OCI-LY3 (cell line): ENCODE measurements around the gene GIPC1.

Experiments used
- H2AFZ ChIP-seq: fragments of 200-600, 300-600 bp; shearing (Covaris generic); 2 replicates; pipeline ENCODE4 v1.6.0; 2014; ENCODE audit warnings: antibody characterized with exemption, low read depth, low read length
- H3K27ac ChIP-seq: fragments of 200-600, 300-600 bp; sonication (generic); 2 replicates; pipeline ENCODE4 v1.5.1; 2014; ENCODE audit warnings: mild to moderate bottlenecking, low read length, moderate library complexity, mixed read lengths
- H3K27me3 ChIP-seq: fragments of 200-600, 300-600 bp; sonication (generic); 2 replicates; pipeline ENCODE4 v1.6.1; 2014; ENCODE audit warnings: low read depth, low read length, mixed read lengths
- H3K36me3 ChIP-seq: fragments of 200-600, 300-600 bp; sonication (generic); replicated peaks from 2 replicates; pipeline ENCODE3; 2014; ENCODE audit warnings: low read depth, low read length, mixed read lengths
- H3K4me1 ChIP-seq: fragments of 300-600, 200-600 bp; sonication (generic); 2 replicates; pipeline ENCODE4 v1.6.1; 2014; ENCODE audit warnings: low read length, mixed read lengths
- H3K4me2 ChIP-seq: fragments of 200-600, 300-600 bp; sonication (generic); 2 replicates; pipeline ENCODE4 v1.6.1; 2014; ENCODE audit warnings: low read length, mixed read lengths
- H3K4me3 ChIP-seq: fragments of 300-600, 200-600 bp; sonication (generic); 2 replicates; pipeline ENCODE4 v1.5.1; 2014; ENCODE audit warnings: antibody characterized with exemption, mild to moderate bottlenecking, low read length, moderate library complexity
- H3K79me2 ChIP-seq: fragments of 300-600, 200-600 bp; shearing (Covaris generic); 2 replicates; pipeline ENCODE4 v1.6.1; 2014; ENCODE audit warnings: mild to moderate bottlenecking, low read length, mixed read lengths
- H3K9ac ChIP-seq: fragments of 300-600, 200-600 bp; shearing (Covaris generic); 2 replicates; pipeline ENCODE4 v1.6.0; 2014; ENCODE audit warnings: mild to moderate bottlenecking, low read length, moderate library complexity
- H3K9me3 ChIP-seq: fragments of 200-600, 300-600 bp; shearing (Covaris generic); 2 replicates; pipeline ENCODE4 v1.6.1; 2014; ENCODE audit warnings: low read length, mixed read lengths; ENCODE audit not compliant: insufficient read depth
- H4K20me1 ChIP-seq: fragments of 200-600, 300-600 bp; sonication (generic); 2 replicates; pipeline ENCODE4 v1.6.1; 2016; ENCODE audit warnings: low read length, mixed read lengths; ENCODE audit not compliant: insufficient read depth
- CTCF ChIP-seq: fragments of 200-600, 300-600 bp; sonication (generic); IDR thresholded peaks from 2 replicates; pipeline ENCODE4 v1.5.1; 2014; ENCODE audit warnings: antibody characterized with exemption, low read length, low read depth
- EZH2phosphoT487 ChIP-seq: fragments of 200-600 bp; shearing (Covaris generic); IDR thresholded peaks from 2 replicates; pipeline ENCODE4 v1.6.1; 2018; ENCODE audit warnings: antibody characterized with exemption, mixed run types, low read depth

Gene GIPC1

DNA sequence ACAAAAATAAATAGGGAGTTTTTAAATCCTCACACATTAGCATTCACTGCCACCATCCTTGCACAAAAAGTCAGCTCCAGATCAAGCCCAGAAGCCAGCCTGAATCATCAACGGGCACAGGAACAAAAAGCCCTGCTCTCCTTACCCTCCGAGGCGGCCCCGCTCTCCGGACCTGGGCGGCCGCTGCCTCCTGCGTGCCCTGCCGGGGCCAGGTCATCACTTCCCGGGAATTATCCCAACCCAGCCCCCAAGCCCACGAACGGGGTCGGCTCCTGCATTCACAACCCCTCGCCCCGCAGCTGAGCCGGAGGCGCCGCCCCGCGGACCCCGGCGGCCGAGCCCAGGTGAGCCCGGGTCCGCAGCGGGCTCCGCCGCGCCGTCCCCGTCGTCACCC is 21.5 kb upstream of the GIPC1 start:
- TF ChIP-seq EZH2phosphoT487 = no peak
- TF ChIP-seq CTCF = no peak
- Histone ChIP-seq H3K4me1 (peaks cover 15% of the 10 kb centered on the region), H2AFZ (no peak overlapping the region), H3K27me3 (no peaks in the 10 kb centered on the region), H3K79me2 (peaks cover 31% of the 10 kb centered on the region), H3K9me3 (no peaks in the 10 kb centered on the region), H3K4me2 (peak overlapping the region; percentile 88), H3K36me3 (peaks cover 31% of the 10 kb centered on the region), H3K4me3 (peak overlapping the region; percentile 81), H3K27ac (peak overlapping the region; percentile 83), H4K20me1 (peaks cover 24% of the 10 kb centered on the region), H3K9ac (peak overlapping the region; percentile 89)

DNA sequence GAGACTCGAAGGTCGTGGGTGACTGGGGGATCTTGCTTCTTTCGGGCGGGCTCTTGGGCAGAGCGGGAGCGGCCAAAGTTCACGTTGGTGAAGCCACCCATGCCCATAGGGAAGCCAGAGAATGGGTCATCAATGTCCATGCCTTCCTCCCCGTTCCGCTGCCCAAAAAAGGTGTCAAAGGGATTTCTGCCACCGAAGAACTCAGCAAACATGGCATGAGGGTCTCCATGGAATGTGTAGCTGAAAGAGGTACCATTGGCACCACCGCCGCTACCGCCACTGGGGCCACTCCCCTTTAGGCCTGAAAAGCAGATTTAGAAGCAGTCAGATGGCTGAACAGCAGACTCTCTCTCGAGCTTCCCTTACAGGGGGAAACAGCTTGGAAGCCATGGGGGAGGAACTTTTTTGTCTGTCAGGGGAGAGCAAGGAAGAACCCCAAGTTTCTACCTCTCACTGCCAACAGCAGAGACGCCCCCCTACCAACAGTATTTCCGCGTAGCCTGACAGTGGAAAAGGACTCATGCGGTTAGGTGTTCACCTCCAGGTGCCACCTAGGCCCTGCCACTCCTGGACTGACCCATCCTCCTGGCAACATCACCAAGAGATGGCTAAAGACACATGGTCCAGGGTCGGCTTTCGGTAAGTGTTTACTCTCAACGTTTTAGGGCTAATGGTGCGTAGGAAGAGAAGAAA is 21.0 kb upstream of the GIPC1 start:
- Histone ChIP-seq H3K9me3 (no peaks in the 10 kb centered on the region), H3K79me2 (peaks cover 31% of the 10 kb centered on the region), H3K4me2 (peak overlapping the region; percentile 88), H3K27me3 (no peaks in the 10 kb centered on the region), H4K20me1 (peaks cover 24% of the 10 kb centered on the region), H3K4me1 (peaks cover 15% of the 10 kb centered on the region), H2AFZ (no peak overlapping the region), H3K27ac (no peak overlapping the region; the same call in 1 of the 2 replicates), H3K36me3 (peaks cover 31% of the 10 kb centered on the region), H3K4me3 (peak overlapping the region; percentile 81), H3K9ac (peak overlapping the region; percentile 89)
- TF ChIP-seq CTCF (no peak), EZH2phosphoT487 (no peak)

GRCh38 chr19:14516048-14516534 is 20.2 kb upstream of the GIPC1 start:
- Histone ChIP-seq H4K20me1 (peaks cover 24% of the 10 kb centered on the region), H3K79me2 (peaks cover 31% of the 10 kb centered on the region), H3K9me3 (no peaks in the 10 kb centered on the region), H3K9ac (no peak overlapping the region), H3K4me3 (peak overlapping the region; percentile 81; the same call in 1 of the 2 replicates), H2AFZ (no peak overlapping the region), H3K36me3 (peaks cover 31% of the 10 kb centered on the region), H3K27ac (no peak overlapping the region), H3K27me3 (no peaks in the 10 kb centered on the region), H3K4me2 (peak overlapping the region; percentile 88; the same call in 1 of the 2 replicates), H3K4me1 (peaks cover 15% of the 10 kb centered on the region)
- TF ChIP-seq EZH2phosphoT487 (no peak), CTCF (no peak)

- Histone ChIP-seq H3K79me2 (peaks cover 31% of the 10 kb centered on the region), H3K4me3 (no peak overlapping the region), H3K4me1 (peaks cover 15% of the 10 kb centered on the region), H3K9ac (no peak overlapping the region), H2AFZ (no peak overlapping the region), H3K36me3 (peaks cover 31% of the 10 kb centered on the region), H3K27ac (no peak overlapping the region), H3K27me3 (no peaks in the 10 kb centered on the region), H3K4me2 (no peak overlapping the region), H3K9me3 (no peaks in the 10 kb centered on the region), H4K20me1 (peaks cover 24% of the 10 kb centered on the region)
- TF ChIP-seq CTCF = no peak
- no peak for TF ChIP-seq EZH2phosphoT487
These were observed 19.6 kb upstream of the GIPC1 start for GRCh38 chr19:14515501-14516047.
